ENCODE results near the gene HMCN1. TPM values are rescaled to one million over a fixed set of nuclear protein-coding genes. Genes with fewer than 3 reads are reported as not detected.
"Not testable (repeated sequence)": the region's sequence is repeated elsewhere in the genome, so short reads cannot be mapped to it uniquely, and the experiment has no call there.

Gene HMCN1
- total RNA-seq, 4 donors from 2014 or later = 53.0 to 87.9 (median 76.8) TPM

DNA sequence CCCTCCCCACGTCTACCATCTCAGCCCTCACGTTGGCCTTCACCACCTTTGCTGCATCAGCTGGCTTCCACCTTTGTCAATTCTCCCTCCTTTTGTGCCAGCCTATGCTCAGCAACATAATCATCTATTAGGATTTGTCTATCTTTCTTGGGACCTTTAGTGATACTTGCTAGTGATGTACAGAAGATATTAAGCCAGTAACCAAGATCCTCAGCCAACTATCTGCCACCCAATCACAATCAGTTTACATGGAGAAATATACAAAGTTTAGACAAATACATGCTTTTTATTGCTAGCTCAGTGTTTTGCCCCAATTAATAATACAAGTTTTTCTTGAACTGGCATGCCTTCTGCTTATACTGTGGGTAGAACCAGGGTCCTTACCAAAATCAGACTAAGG lies 468.6 kb downstream of the HMCN1 start:
- intact Hi-C loops (cut with DNase I) = no loop called here
- WGBS = 55% methylated on average over 2 of the region's 2 CpGs
- Histone ChIP-seq H3K4me1 (peaks cover 0 to 48% (median 35%) of the 10 kb centered on the region in 4 donors), H3K36me3 (no peaks in the 10 kb centered on the region), H3K27me3 (no peaks in the 10 kb centered on the region), H3K27ac (replicated peaks in 1 of 4) (peak overlapping the region; percentile 3 to 51 (median 36)), H3K9me3 (no peaks in the 10 kb centered on the region), H3K4me3 (no peak overlapping the region)
- DNase-seq (ENCODE audit: extremely low spot score) = no peak
- TF ChIP-seq EP300 (IDR thresholded peaks at IDR 0.05) = no peak

GRCh38 chr1:186206048-186206570 lies 471.9 kb downstream of the HMCN1 start:
- no peaks in the 10 kb centered on the region for H3K36me3 ChIP-seq
- H3K27ac ChIP-seq (replicated peaks in 1 of 4) = peak overlapping the region in 1 of 4 donors; percentile 25
- H3K4me3 ChIP-seq = no peak overlapping the region
- peaks cover 0 to 63% (median 46%) of the 10 kb centered on the region in 4 donors for H3K4me1 ChIP-seq
- 87% methylated on average over 7 of the region's 7 CpGs for WGBS
- no peak for TF ChIP-seq EP300 (IDR thresholded peaks at IDR 0.05)
- no peak for TF ChIP-seq POLR2A (IDR thresholded peaks at IDR 0.05; ENCODE audit: low read depth)
- no peak for TF ChIP-seq POLR2AphosphoS5 (IDR thresholded peaks at IDR 0.05)
- no peak for TF ChIP-seq CTCF (IDR thresholded peaks at IDR 0.05)
- DNase-seq (ENCODE audit: extremely low spot score) = no peak
- intact Hi-C loops (cut with DNase I) = loop anchor here (5.0 kb wide), 1 partner anchor 54 kb away; no protein-coding TSS in a partner anchor
- H3K27me3 ChIP-seq = no peaks in the 10 kb centered on the region
- no peaks in the 10 kb centered on the region for H3K9me3 ChIP-seq

- peaks cover 0 to 51% (median 39%) of the 10 kb centered on the region in 4 donors for H3K4me1 ChIP-seq
- no peaks in the 10 kb centered on the region for H3K9me3 ChIP-seq
- no peak overlapping the region for H3K4me3 ChIP-seq
- TF ChIP-seq POLR2A (IDR thresholded peaks at IDR 0.05; ENCODE audit: low read depth) (no peak), EP300 (IDR thresholded peaks at IDR 0.05) (no peak), CTCF (IDR thresholded peaks at IDR 0.05) (no peak), POLR2AphosphoS5 (IDR thresholded peaks at IDR 0.05) (no peak)
- DNase-seq (ENCODE audit: extremely low spot score) = no peak
- H3K36me3 ChIP-seq = no peaks in the 10 kb centered on the region
- WGBS = 84% methylated on average over 4 of the region's 4 CpGs
- intact Hi-C loops (cut with DNase I) = loop anchor here (5.0 kb wide), 1 partner anchor 55 kb away; no protein-coding TSS in a partner anchor
- H3K27me3 ChIP-seq = no peaks in the 10 kb centered on the region
- peak overlapping the region; percentile 7 to 61 (median 33) for H3K27ac ChIP-seq (replicated peaks in 1 of 4)
These were observed 473.3 kb downstream of the HMCN1 start for GRCh38 chr1:186207391-186208085.

- WGBS = 29% methylated on average over 4 of the region's 4 CpGs
- no peak for DNase-seq (ENCODE audit: extremely low spot score)
- Histone ChIP-seq H3K27ac (replicated peaks in 1 of 4) (peak overlapping the region in 2 of 4 donors; percentile 36 to 61), H3K4me1 (peaks cover 0 to 41% (median 36%) of the 10 kb centered on the region in 4 donors), H3K27me3 (no peaks in the 10 kb centered on the region), H3K9me3 (no peaks in the 10 kb centered on the region), H3K36me3 (no peaks in the 10 kb centered on the region), H3K4me3 (no peak overlapping the region)
- intact Hi-C loops (cut with DNase I) = loop anchor here (5.0 kb wide), 1 partner anchor 56 kb away; no protein-coding TSS in a partner anchor
- TF ChIP-seq CTCF (IDR thresholded peaks at IDR 0.05) = no peak
- peak in 1 of 2 donors; percentile 31 for TF ChIP-seq POLR2AphosphoS5 (IDR thresholded peaks at IDR 0.05)
These were observed 474.4 kb downstream of the HMCN1 start for GRCh38 chr1:186208405-186209129.

GRCh38 chr1:186210258-186210657 lies 476.1 kb downstream of the HMCN1 start:
- H3K27ac ChIP-seq (replicated peaks in 1 of 4) = no peak overlapping the region
- TF ChIP-seq EP300 (IDR thresholded peaks at IDR 0.05) (no peak), POLR2A (IDR thresholded peaks at IDR 0.05; ENCODE audit: low read depth) (no peak), CTCF (IDR thresholded peaks at IDR 0.05) (no peak), POLR2AphosphoS5 (IDR thresholded peaks at IDR 0.05) (no peak)
- H3K4me3 ChIP-seq = no peak overlapping the region
- no peaks in the 10 kb centered on the region for H3K9me3 ChIP-seq
- no peaks in the 10 kb centered on the region for H3K36me3 ChIP-seq
- 78% methylated on average over 10 of the region's 10 CpGs for WGBS
- H3K4me1 ChIP-seq = peaks cover 0 to 37% (median 36%) of the 10 kb centered on the region in 4 donors
- DNase-seq (ENCODE audit: extremely low spot score) = no peak
- intact Hi-C loops (cut with DNase I) = loop anchor here (5.0 to 10.0 kb wide), 2 partner anchors 395 to 488 kb away; no protein-coding TSS in a partner anchor
- no peaks in the 10 kb centered on the region for H3K27me3 ChIP-seq

- not testable (repeated sequence) for H3K27me3 ChIP-seq
- intact Hi-C loops (cut with DNase I) = loop anchor here (5.0 to 10.0 kb wide), 2 partner anchors 397 to 489 kb away; no protein-coding TSS in a partner anchor
These were observed 477.4 kb downstream of the HMCN1 start for GRCh38 chr1:186211583-186211982.

More at GRCh38 chr1:186211583-186211982, 477.4 kb downstream of the HMCN1 start:
- DNase-seq (ENCODE audit: extremely low spot score); H3K4me3 ChIP-seq; H3K36me3 ChIP-seq; H3K27ac ChIP-seq (replicated peaks in 1 of 4); H3K9me3 ChIP-seq: not testable (repeated sequence)
- H3K4me1 ChIP-seq = peaks cover 0 to 32% (median 26%) of the 10 kb centered on the region in 4 donors

Measured in esophagus muscularis mucosa (tissue), 4 donors.